Embryonic facial prominence (tissue), 1 donor: ENCODE measurements around the gene AGAP2.
"Not testable (repeated sequence)": the region's sequence is repeated elsewhere in the genome, so short reads cannot be mapped to it uniquely, and the experiment has no call there.

ENCODE experiments used
- DNase-seq: peaks from one replicate; pipeline ENCODE4 v3.0.0-alpha.2; 2016; ENCODE audit errors: extremely low spot score

The AGAP2 gene

GRCh38 chr12:57722716-57723629 is 15.6 kb downstream of the AGAP2 start:
- no peak for DNase-seq

GRCh38 chr12:57721846-57722608 is 16.5 kb downstream of the AGAP2 start:
- not testable (repeated sequence) for DNase-seq

GRCh38 chr12:57720606-57721595 is 17.6 kb downstream of the AGAP2 start:
- no peak for DNase-seq

- no peak for DNase-seq
Observed at GRCh38 chr12:57719777-57720605, 18.6 kb downstream of the AGAP2 start.

- DNase-seq, result no peak
Observed at GRCh38 chr12:57718641-57719528, 19.7 kb downstream of the AGAP2 start.

GRCh38 chr12:57717846-57718640 is 20.5 kb downstream of the AGAP2 start:
- no peak for DNase-seq

GRCh38 chr12:57717131-57717530 is 21.4 kb downstream of the AGAP2 start:
- no peak for DNase-seq

- DNase-seq, result no peak
Observed at GRCh38 chr12:57716305-57716704, 22.2 kb downstream of the AGAP2 start.

GRCh38 chr12:57715786-57716185 is 22.8 kb downstream of the AGAP2 start:
- DNase-seq, result no peak

- not testable (repeated sequence) for DNase-seq
Observed at GRCh38 chr12:57715036-57715748, 23.4 kb downstream of the AGAP2 start.

GRCh38 chr12:57713209-57713608 is 25.3 kb downstream of the AGAP2 start:
- DNase-seq, result no peak

GRCh38 chr12:57712701-57713100 is 25.8 kb downstream of the AGAP2 start:
- DNase-seq, result no peak

GRCh38 chr12:57708296-57708695 is 30.2 kb downstream of the AGAP2 start:
- no peak for DNase-seq

- no peak for DNase-seq
Observed at GRCh38 chr12:57707250-57707649, 31.3 kb downstream of the AGAP2 start.

- DNase-seq, result no peak
Observed at GRCh38 chr12:57700317-57700716, 38.2 kb downstream of the AGAP2 start.

- DNase-seq, result no peak
Observed at GRCh38 chr12:57698414-57698813, 40.1 kb downstream of the AGAP2 start.

- no peak for DNase-seq
Observed at GRCh38 chr12:57697076-57697475, 41.5 kb downstream of the AGAP2 start.

GRCh38 chr12:57695770-57696432 is 42.6 kb downstream of the AGAP2 start:
- no peak for DNase-seq
